Testis (tissue), 2 donors: ENCODE measurements around the gene MEGF9.

Experiments used
- CTCF ChIP-seq, 3 experiments: fragments of 450-650 bp in 2 of 3; fragments of 200-600 bp in 1 of 3; sonication (generic) in 1 of 3; IDR thresholded peaks; one replicate each; pipeline ENCODE4 v1.5.1; 2016 to 2019; ENCODE audit warnings: antibody characterized with exemption in 3 of 3, mild to moderate bottlenecking in 2 of 3, moderate library complexity in 1 of 3
- POLR2A ChIP-seq: fragments of 450-650 bp; IDR thresholded peaks from one replicate; pipeline ENCODE4 v1.6.1; 2017; ENCODE audit warnings: antibody characterized with exemption, mild to moderate bottlenecking, moderate library complexity

GRCh38 chr9:120652934-120653333 is 61.3 kb downstream of the MEGF9 start:
- no peak for TF ChIP-seq CTCF (IDR thresholded peaks at IDR 0.05)
- TF ChIP-seq POLR2A, result no peak
